SKM-1 (cell line): ENCODE data around the gene B3GALT6.
"Not testable (repeated sequence)": the region's sequence is repeated elsewhere in the genome, so short reads cannot be mapped to it uniquely, and the experiment has no call there.

ENCODE experiments used
- DNase-seq: peaks from one replicate; lab custom pipeline; 2025; ENCODE audit not compliant: unreplicated experiment; lab: John Stamatoyannopoulos, UW

The B3GALT6 gene

DNA sequence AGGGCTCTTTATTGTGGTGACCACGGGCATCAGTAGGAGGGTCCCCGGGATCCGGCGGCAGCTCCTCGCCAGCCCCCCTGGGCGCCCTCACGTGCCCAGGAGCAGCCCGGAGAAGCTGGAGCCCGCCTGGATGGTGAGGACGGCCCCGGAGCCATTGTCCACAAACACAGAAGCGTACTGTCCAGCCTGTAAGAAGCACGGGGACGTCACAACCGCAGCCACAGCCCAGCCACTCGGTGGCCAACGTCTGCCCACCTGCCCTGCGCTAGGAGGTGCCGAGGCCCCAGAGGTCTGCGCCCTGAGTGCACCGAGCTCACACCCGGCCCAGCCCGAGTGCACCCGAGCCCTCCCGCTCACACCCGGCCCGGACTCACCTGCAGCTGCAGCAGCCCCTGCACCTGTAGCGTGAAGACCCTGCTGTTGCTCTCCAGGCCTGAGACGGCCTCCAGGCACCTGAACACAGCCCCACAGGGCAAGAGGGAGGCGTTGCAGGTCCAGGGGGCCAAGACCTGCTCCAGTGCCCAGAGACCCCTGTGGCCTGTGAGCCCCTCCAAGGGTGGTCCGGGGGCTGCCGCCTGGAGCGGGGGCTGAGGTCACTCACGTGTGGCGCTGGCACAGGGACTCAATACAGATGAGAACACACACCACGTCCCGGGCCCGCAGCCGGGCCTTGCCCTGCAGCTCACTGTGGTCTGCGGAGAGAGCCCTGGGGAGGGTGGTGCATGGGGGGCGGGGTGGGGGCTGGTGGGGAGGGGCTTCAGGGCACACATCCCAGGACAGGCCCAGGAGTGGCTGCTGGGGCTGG lies 10.6 kb downstream of the B3GALT6 start:
- DNase-seq = no peak

DNA sequence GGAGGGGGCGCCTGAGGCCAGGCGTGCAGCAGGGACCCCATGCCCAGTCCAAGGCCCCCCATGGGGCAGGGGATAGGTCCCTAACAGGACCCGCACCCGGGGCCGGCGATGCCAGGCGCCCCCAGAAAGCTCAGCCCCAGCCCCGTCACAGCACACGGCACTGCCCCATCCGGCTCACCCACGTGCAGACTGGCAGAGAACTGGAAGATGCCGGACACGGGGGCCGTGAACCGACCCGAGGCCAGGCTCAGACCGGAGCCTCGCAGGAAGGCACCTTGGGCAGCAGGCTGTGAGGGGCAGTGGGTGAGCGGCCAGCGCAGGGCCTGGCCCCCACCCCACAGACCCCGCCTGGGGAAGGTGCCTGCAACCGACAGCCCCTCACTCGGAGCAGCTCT lies 11.2 kb downstream of the B3GALT6 start:
- no peak for DNase-seq

DNA sequence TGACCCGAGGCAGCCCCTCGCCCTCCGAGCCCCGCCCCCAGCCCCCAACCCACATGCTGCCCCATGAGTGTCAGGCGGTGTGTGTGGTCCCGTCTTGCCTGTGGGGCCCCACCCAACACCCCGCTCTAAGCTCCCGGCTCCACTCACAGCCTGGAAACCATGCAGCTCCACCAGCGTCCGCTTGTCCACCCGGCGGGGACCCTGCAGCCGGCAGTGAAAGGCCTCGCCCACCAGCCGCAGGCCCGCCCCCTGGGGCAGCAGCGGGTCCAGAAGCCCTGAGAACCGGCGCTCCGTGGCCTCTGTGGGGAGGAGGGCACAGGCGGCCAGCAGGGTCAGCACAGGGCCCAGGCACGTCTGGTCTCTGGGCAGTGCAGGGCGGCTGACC lies 11.8 kb downstream of the B3GALT6 start:
- DNase-seq = no peak

DNA sequence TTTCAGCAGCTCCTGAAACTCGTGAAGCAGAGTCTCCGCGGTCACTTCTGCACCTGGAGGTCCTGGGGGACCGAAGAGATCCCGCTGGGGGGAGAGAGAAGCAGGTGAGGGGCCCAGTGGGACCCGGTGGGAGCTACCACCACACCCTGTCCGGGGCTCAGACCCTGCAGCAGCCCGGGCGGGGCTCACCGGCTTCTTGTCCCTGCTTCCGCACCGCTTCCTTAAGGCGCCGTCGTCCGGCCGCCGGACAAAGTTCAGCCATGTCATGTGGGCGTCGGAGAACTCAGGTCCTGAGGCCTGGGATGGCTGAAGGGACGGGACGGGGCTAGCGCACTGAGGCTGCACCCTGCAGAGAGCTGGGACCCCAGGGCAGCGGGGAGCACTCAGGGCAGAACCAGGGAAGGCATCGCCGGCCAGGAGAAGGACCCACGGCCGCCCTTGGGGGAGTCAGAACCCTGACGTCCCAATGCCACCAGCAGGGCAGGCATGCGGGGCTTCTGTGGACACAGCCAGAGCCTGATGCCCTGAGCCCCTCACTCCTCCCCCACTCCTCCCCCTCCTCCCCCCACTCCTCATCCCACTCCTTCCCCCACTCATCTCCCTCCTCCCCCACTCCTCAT lies 12.3 kb downstream of the B3GALT6 start:
- no peak for DNase-seq

DNA sequence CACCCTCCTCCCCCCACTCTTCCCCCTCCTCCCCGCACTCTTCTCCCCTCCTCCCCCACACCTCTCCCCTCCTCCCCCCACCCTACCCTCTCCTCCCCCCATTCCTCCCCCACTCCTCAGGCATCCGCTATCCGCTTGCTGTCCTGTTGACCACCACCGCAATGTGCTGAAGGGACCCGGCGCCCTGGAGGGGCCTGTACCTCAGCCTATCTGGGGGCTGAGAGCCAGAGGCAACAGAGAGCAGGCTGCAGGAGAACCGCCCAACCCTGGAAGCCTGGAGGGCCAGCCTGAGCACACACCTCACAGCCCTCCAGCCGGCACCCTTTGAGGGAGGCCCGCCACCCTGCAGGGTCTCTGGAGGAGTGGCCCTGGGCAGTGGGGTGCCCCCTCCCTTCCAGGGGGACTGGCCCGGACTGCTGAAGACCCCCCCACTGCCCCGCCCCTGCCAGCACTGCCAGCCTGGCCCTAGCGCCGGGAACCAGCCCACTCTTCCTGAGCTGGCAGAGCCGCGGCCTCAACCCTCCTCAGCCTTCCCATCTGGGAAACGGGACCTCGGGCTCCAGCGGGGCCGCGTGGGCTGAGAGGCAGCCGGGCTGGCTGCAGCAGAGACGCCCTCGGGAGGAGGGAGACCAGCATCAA lies 13.3 kb downstream of the B3GALT6 start:
- DNase-seq = no peak

DNA sequence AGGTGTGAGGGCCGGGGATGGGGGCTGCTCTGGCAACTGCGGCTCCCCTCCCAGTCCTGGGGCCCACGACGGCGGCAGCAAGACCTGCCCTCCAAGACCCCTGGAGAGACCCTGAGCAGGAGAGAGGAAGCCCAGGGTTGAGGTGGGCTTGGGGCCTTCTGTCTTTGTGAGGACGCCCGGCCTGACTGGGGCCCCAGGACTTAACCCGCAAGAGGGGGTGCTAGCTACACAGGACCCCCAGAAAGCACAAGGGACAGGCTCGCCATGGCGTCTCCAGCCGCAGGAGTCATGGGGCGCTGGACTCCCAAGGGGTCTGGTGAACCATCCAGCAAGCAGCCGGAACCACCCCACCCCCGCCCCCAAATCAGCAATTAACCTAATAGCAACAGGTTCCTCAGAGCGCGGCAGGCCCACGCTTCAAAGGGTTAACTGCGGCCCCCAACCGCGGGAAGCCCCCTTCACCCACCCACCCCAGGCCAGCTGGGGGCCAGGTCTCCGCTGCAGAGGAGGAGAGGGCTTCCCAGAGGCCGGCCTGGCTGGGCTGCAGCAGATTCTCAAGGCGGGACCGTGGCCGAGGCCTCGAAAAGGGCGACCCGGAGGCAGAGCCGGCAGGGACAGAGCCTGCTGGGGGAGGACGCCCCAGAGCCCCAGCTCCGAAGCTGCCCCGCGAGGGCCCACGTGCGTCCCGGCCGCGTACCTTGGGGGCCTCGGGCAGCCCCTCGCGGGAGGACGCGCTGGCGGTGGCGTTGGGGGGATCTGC lies 14.0 kb downstream of the B3GALT6 start:
- no peak for DNase-seq

DNA sequence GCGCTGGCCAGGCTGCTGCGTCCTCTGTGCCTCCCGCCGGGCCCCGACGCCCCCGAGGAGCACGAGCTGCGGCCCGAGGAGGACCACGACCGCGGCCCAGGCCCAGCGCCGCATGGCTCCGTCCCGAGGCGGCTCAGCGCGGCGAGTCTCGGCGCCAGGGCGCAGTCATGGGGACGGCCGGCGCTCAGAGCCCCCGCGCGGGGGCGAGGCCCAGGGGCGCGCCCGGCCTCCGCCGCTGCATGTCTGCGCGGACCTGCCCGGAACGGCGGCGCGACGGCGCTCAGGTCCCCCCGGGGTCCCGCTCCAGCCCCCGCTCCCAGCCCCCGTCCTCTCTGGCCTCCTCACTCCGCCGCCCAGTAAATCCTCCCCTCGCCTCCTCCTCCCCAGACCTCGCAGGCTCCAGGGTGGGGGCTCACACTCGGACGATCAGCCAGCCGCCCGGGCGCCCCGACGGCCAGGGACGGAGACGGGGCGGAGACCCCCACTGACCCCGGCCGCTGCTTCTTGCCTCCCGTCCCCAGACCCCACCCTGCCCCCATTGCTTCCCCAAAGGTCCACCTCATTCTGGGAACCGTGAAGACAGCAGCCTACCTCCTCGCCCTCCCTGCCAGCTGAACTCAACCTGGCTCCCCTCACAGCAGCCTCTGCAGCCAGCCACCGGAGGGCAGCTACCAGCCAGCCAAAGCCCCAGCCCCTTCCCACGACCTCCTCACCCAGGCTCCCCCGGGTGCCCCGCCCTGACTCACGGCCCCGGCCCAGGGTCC lies 14.7 kb downstream of the B3GALT6 start, which contains the start of gene C1QTNF12:
TSS of gene C1QTNF12 (minus strand) at position 146 of the 764 bp plus-strand sequence. CDS start at position 114, 32 bp downstream.
- no peak for DNase-seq

DNA sequence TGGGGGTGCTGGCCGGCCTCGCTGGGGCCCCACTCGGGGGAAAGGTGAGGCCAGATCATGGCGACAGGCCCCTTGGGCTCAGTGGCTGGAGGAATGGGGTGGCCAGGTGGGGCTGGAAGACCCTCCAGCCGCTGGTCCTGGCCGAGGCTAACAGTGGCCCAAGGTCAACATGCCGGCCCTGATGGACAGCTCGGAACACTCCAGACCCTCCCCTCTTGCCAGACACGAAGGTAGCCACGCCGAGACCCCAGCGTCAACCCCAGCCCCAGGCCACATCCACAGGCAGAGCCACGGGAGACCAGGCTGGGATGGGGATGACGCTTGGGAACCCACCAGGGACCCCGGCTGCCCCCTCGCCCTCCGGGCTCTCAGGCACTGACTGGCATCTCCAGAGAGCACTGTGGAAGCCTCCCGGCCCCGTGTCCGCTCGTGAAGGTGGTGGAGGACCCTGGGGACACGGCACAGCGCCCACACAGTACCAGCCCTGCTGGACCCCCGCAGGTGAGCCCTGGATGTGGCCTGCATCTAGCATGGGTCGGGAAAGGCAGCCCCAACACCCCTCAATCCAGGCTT lies 15.4 kb downstream of the B3GALT6 start:
- DNase-seq = no peak

DNA sequence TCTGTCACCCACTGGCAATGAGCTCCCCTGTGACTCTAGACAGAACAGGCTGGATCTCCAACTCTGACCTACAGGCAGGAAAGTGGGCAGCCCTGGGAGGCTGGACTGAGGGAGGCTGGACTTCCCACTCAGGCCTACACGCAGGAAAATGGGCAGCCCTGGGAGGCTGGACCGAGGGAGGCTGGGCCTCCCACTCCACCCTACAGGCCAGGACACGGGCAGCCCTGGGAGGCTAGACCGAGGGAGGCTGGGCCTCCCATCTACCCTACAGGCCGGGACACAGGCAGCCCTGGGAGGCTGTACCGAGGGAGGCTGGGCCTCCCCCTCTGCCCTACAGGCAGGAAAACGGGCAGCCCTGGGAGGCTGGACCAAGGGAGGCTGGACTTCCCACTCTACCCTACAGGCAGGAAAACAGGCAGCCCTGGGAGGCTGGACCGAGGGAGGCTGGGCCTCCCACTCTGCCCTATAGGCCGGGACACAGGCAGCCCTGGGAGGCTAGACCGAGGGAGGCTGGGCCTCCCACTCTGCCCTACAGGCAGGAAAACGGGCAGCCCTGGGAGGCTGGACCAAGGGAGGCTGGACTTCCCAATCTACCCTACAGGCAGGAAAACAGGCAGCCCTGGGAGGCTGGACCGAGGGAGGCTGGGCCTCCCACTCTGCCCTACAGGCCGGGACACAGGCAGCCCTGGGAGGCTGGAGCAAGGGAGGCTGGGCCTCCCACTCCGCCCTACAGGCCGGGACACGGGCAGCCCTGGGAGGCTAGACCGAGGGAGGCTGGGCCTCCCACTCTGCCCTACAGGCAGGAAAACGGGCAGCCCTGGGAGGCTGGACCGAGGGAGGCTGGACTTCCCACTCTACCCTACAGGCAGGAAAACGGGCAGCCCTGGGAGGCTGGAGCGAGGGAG lies 16.2 kb downstream of the B3GALT6 start:
- not testable (repeated sequence) for DNase-seq

DNA sequence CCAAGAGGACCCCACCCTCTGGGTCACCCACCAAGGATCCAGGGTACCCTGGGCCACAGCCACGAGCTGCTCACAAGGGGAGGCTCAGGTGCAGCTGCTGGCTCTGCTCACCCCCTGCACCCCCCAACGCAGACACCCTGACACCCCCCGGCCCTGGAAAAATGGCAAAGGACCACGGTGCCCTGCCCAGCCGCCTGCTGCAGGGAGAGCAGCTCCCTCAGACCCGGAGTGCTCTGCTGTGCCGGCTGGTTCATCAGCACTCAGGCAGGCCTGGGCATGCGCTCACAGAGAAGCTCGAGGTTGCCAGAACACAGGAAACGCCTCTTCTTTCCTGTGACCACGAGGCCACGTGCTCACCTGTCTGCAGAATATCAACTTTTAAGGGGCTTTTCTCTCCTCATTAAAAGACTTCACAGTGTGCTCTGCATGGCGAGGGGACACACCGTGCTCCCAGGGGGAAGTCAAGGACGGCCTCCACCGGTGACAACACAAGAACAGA lies 18.8 kb downstream of the B3GALT6 start:
- DNase-seq = no peak

DNA sequence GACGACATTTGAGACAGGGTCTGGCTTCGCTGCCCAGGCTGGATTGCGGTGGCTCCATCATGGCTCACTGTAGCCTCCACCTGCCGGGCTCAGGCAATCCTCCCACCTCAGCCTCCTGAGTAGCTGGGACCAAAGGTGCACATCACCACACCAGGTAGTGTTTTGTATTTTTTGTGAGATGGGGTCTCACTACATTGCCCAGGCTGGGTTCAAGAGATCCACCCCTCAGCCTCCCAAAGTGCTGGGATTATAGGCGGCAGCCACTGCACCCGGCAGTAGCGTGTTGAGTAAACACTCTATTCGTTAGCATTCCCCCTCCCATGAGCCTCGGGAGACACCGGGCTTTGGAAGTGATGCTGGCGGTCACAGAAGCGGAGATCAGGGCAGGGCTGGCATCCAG lies 21.3 kb downstream of the B3GALT6 start:
- DNase-seq = no peak

DNA sequence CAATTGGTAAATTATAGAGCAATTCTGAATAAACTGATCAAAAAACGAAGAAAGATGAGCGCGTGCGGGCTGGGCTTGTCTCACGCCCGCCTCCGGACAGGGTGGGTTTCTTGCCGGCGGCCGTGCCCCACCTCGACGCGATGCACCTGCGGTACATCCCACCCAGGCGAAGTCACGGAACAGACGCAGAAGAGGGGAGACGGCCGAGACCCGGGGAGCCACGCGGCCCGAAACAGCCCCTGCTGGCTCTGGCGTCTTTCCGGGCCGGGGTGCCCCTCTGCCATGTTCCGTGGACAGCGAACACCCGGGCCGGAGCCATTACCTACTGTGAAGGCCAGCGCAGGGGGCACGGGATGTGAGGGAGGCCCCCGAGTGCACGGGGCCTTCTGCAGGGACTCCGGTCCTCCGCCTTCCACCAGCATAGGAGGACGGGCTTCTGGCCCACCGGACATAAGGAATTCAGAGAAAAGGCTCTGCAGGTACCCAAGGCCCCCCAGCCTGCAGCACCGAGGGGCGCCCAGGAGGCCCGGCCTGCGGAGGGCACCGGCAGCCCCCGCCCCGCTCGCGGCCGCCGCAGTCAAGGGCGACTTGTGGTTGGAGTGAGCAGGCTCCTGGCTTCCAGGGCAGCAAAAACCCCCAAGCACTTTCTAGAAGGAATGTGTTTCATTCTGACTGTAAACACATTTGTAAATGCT lies 22.1 kb downstream of the B3GALT6 start:
- no peak for DNase-seq

DNA sequence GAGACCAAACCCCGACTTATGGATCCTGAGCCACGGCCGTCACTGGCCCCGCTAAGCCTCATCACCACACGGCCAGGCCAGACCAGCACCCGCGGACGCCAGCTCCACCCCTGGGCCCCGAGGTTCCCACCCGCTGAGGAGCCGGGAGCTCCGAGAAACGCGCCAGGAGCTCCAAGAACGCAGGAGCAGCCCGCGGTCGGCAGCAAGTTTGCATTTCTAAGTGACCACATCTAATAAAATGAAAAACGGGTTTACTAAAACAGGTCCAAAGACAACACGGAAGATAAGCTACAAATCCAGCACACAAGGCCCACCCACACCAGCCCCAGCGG lies 22.6 kb downstream of the B3GALT6 start:
- DNase-seq = no peak

DNA sequence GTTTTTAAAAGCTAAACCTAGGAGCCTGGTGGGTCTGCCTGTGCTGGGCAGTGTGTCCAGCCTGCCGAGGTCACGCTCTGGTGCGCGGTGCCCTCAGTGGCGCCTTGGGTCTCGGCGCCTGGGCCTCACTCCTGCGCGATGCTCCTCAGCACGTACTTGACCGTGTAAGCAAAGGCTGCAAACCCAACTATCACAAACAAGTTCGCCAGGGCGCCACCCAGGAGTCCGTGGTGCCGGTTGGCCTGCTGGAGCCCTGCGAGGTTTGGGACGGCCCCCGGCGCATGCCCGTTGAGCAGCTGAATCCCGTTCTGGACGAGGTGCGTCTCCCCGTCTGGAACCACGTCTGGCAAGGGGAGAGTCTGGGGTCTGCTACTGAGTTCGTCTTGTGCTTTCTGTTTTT lies 23.0 kb downstream of the B3GALT6 start:
- DNase-seq = no peak

DNA sequence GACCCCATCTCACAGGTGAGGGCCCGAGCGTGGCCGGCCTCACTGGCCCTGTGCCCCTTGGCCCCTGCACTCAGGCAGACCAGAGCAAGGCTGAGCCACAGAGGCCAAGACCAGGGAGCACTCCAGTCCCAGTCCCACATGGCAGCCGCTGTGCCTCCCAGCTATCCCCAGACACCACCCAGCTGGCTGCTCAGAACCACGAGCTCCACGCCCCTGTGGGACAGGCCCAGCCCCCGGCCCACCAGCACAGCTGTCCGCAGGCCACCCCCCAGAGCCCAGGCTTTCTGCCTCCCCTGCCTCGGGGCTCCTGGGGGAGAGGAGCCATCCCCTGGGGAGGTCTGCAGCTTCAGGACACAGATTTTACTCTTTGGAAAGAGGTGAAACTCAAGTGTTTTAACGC lies 23.6 kb downstream of the B3GALT6 start:
- DNase-seq = no peak

DNA sequence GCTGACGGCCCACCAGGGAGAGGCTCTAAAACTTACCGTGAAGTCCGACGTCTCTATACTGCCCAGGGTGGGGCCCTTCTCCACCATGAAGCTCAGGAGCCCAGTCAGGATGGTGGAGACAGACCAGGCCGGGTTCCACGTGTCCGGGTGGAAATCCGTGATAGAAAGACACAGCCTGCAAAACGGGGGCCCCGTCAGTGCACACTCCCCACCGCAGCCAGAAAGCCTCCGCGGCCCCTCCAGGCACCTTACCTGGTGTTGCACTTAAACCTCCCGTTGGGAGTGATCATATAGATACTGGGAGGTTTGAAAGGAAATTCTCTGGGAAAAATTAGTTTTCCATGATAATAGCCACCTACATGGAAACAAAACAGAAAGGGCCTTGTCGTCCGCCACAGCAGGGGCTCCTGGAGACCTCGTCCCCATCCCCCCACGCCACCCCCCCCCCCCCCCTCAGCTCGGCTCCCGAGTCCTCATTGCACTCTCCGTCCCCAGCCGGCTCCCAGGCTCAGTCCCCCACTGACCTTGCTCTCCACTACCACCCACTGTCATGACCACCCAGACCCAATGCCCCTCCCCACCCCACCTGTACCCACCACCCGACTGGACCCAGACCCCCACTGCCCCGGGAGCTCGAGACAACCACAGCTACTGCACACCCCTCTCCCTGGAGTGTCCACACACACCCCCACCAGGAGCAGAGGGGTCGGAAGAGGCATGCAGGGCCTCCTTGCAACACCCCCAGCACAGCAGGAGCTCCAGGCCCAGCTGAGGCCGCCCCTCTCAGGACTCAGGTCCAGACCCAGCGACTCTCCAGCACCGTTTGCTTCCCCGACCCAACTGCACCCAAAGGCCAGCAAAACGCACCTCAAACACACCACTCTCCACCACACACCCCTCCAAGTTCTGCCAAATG lies 25.2 kb downstream of the B3GALT6 start:
- no peak for DNase-seq

DNA sequence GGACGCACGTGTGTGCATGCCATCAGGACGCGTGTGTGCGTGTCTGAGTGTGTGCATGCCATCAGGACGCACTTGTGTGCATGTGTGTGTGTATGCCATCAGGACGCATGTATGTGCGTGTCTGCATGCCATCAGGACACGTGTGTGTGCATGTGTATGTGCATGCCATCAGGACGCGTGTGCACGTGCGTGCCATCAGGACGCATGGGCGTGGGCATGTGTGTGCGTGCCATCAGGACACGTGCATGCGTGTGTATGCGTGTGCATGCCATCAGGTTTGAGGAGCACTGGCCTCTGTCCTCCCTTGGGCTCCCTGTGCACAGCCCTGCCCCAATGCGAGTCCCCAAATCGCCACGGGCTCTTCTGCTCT lies 27.1 kb downstream of the B3GALT6 start:
- DNase-seq = no peak

DNA sequence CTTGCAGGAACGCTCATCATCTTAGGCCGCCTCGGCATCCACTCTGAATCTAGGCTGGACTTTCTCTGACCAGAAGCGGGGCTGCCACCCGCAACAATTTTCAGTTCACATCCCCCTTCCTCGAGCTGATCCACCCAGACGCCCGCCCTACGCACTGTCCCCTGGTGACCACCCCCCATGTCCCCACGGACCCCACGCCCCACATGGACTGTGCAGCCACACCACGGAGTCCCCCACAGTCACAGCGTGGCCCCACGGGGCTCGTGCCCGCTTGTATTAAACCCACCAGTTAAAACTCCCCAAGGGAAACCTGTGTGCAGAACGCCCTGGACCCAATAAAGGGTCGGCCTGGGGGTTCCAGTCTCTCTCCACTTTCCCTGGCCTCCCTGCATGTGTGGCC lies 27.5 kb downstream of the B3GALT6 start:
- no peak for DNase-seq
